ENCODE results near the gene GPR180. TPM values are rescaled to one million over a fixed set of nuclear protein-coding genes. Genes with fewer than 3 reads are reported as not detected.
A peak's percentile ranks its signal among the peaks of the same experiment; 100 is the strongest.

Gene GPR180
- total RNA-seq, 4 donors from 2014 or later = 2.0 to 4.2 (median 2.8) TPM

DNA sequence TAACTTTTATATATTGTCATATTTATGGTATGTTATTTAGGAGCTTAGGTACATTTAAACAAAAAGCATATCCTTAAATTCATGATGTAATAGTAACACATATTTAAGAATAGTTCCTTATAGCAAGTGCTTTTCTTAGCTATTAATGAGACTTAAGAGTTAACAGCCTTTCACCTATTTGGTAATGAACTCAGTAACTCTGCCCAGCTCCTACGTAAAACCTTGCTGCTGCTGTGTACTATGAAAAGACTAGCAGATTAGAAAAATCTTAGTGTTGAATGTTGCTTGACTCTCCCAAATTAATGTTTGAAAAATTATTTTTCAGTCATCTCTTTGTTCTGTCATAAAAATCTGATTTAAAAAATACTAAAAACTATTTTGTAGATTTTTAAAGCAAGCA, 6.9 kb downstream of the GPR180 start:
- H3K4me1 ChIP-seq = no peaks in the 10 kb centered on the region
- H3K4me3 ChIP-seq = no peak overlapping the region
- no peak overlapping the region for H3K27ac ChIP-seq
- no peaks in the 10 kb centered on the region for H3K9me3 ChIP-seq
- no peak for TF ChIP-seq POLR2AphosphoS5 (IDR thresholded peaks at IDR 0.05)
- no peak for DNase-seq (ENCODE audit: low spot score in 2 of 2)
- H3K27me3 ChIP-seq = no peaks in the 10 kb centered on the region
- 70% methylated on average over 1 of the region's 1 CpG for WGBS
- peaks cover 26% of the 10 kb centered on the region for H3K36me3 ChIP-seq

DNA sequence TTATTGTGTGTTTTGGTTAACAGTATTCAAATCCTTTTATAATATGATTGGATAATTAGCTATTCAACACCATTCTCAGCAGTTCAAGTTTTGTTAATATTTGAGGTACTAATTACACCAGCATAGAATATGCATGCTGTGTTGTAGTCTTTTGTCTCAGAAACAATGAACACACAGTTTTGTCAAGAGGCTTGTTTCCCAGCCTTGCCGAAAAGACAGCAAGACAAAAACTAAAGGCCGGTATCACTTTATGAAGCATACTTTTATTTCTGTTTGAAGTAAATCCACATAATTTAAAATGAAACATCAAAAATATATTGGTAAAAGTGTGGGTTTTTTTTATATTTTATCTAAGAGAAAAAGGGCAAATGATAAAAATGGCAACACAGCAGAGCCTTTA, 7.5 kb downstream of the GPR180 start:
- Histone ChIP-seq H3K36me3 (peaks cover 26% of the 10 kb centered on the region), H3K27me3 (no peaks in the 10 kb centered on the region), H3K4me3 (no peak overlapping the region), H3K27ac (no peak overlapping the region), H3K9me3 (no peaks in the 10 kb centered on the region), H3K4me1 (no peaks in the 10 kb centered on the region)
- DNase-seq (ENCODE audit: low spot score in 2 of 2) = no peak
- WGBS = 88% methylated on average over 2 of the region's 2 CpGs
- TF ChIP-seq EP300 (IDR thresholded peaks at IDR 0.05) (no peak), POLR2AphosphoS5 (IDR thresholded peaks at IDR 0.05) (no peak), CTCF (IDR thresholded peaks at IDR 0.05) (no peak), POLR2A (IDR thresholded peaks at IDR 0.05) (no peak)

GRCh38 chr13:94610475-94610874, 8.8 kb downstream of the GPR180 start:
- Histone ChIP-seq H3K27me3 (no peaks in the 10 kb centered on the region), H3K4me1 (no peaks in the 10 kb centered on the region), H3K36me3 (peaks cover 23% of the 10 kb centered on the region), H3K9me3 (no peaks in the 10 kb centered on the region), H3K4me3 (no peak overlapping the region), H3K27ac (no peak overlapping the region)
- no peak for TF ChIP-seq EP300 (IDR thresholded peaks at IDR 0.05)
- 91% methylated on average over 5 of the region's 5 CpGs for WGBS
- DNase-seq (ENCODE audit: low spot score in 2 of 2) = no peak

DNA sequence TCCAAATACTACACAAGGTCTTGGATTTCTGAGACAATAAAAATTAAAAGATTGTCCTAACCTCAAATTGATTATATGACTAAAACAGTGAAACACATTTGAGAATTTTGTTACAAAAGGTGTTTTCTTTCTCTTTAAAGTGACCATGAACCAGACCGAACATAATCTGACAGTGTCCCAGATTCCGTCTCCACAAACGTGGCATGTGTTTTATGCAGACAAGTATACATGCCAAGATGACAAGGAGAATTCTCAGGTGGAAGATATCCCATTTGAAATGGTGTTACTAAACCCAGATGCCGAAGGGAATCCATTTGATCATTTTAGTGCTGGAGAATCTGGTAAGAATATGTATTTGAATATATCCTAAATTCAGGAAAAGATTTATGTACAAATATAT, 10.4 kb downstream of the GPR180 start:
- no peak for DNase-seq (ENCODE audit: low spot score in 2 of 2)
- H3K9me3 ChIP-seq = no peaks in the 10 kb centered on the region
- H3K4me1 ChIP-seq = no peaks in the 10 kb centered on the region
- WGBS = 66% methylated on average over 4 of the region's 4 CpGs
- no peaks in the 10 kb centered on the region for H3K27me3 ChIP-seq
- H3K36me3 ChIP-seq = peaks cover 12% of the 10 kb centered on the region
- H3K27ac ChIP-seq = no peak overlapping the region
- TF ChIP-seq POLR2A (IDR thresholded peaks at IDR 0.05) (no peak), CTCF (IDR thresholded peaks at IDR 0.05) (no peak), EP300 (IDR thresholded peaks at IDR 0.05) (no peak), POLR2AphosphoS5 (IDR thresholded peaks at IDR 0.05) (no peak)
- no peak overlapping the region for H3K4me3 ChIP-seq

GRCh38 chr13:94613051-94613450, 11.4 kb downstream of the GPR180 start:
- no peak overlapping the region for H3K27ac ChIP-seq
- peaks cover 8% of the 10 kb centered on the region for H3K36me3 ChIP-seq
- no peaks in the 10 kb centered on the region for H3K9me3 ChIP-seq
- H3K4me1 ChIP-seq = no peaks in the 10 kb centered on the region
- no peak for TF ChIP-seq CTCF (IDR thresholded peaks at IDR 0.05)
- no peak for TF ChIP-seq EP300 (IDR thresholded peaks at IDR 0.05)
- no peak for TF ChIP-seq POLR2AphosphoS5 (IDR thresholded peaks at IDR 0.05)
- TF ChIP-seq POLR2A (IDR thresholded peaks at IDR 0.05) = no peak
- no peaks in the 10 kb centered on the region for H3K27me3 ChIP-seq
- no peak overlapping the region for H3K4me3 ChIP-seq
- DNase-seq (ENCODE audit: low spot score in 2 of 2) = no peak

DNA sequence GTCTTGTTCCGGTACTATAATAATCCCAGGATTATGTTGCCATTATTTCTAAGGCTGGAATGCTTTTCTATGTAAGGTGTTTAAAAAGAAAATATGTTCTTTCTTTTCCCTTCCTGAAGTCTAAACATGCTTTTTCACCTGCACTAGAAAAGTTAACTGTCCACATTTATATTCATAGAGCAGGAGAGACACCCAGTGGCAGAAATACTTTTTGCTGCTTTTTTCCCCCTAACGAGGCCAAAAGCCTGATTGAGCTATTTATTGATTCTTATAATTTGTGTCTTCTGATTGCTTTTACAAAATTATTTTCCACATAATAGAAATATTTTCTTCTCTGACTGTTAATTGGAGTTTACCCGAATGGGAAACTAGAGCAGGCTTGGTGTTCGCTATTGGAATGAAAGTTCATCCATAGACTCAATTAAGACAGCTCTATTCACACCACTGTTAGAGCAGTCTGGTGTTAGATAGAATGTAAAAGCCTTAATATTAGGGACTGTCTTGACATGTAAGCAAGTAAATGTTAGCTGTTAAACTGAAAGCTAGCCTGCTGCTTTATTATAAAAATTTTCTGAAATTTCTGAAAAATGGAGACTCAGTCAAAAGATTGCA, 15.8 kb downstream of the GPR180 start:
- no peaks in the 10 kb centered on the region for H3K9me3 ChIP-seq
- no peak for TF ChIP-seq POLR2AphosphoS5 (IDR thresholded peaks at IDR 0.05)
- peak; percentile 44 to 58 for TF ChIP-seq CTCF (IDR thresholded peaks at IDR 0.05)
- H3K27ac ChIP-seq = no peak overlapping the region
- no peaks in the 10 kb centered on the region for H3K4me1 ChIP-seq
- peaks cover 8% of the 10 kb centered on the region for H3K36me3 ChIP-seq
- DNase-seq (ENCODE audit: low spot score in 2 of 2) = no peak
- no peaks in the 10 kb centered on the region for H3K27me3 ChIP-seq
- no peak overlapping the region for H3K4me3 ChIP-seq
- WGBS = 63% methylated on average over 4 of the region's 4 CpGs
